Hematopoietic multipotent progenitor cell (in vitro differentiated cells): ENCODE results near the gene PLPP7. TPM values are rescaled to one million over a fixed set of nuclear protein-coding genes. Genes with fewer than 3 reads are reported as not detected.

ENCODE experiments used
- total RNA-seq: library from RNA; depleted of rRNA; stranded (reverse); fragments of >200 nt; gene quantifications from one replicate; pipeline ENCODE4 v1.2.3, GENCODE V29; 2012

The PLPP7 gene
- total RNA-seq, 1 donor, result 5.9 TPM

Other genes starting within 250 kb of the PLPP7 start
- gene AIF1L, start 193.2 kb upstream of the PLPP7 start, total RNA-seq, result 4.8 TPM
- 36.4 TPM for gene NUP214, start 164.1 kb upstream of the PLPP7 start, total RNA-seq
- gene FAM78A, start 13.2 kb upstream of the PLPP7 start, total RNA-seq, result 70.3 TPM
- gene PRRC2B, start 104.4 kb downstream of the PLPP7 start, total RNA-seq, result 82.9 TPM
- gene POMT1, start 213.2 kb downstream of the PLPP7 start, total RNA-seq, result 36.9 TPM
- gene UCK1, start 241.5 kb downstream of the PLPP7 start, total RNA-seq, result 22.4 TPM